HG02938 (cell line): ENCODE results near the gene CRTC1.

Experiments
- ATAC-seq: cut with Tn5 transposase; IDR thresholded peaks from one replicate; pipeline ENCODE4 v1.9.1; 2021; ENCODE audit warnings: mild to moderate bottlenecking, moderate library complexity; ENCODE audit not compliant: unreplicated experiment

CRTC1 gene

DNA sequence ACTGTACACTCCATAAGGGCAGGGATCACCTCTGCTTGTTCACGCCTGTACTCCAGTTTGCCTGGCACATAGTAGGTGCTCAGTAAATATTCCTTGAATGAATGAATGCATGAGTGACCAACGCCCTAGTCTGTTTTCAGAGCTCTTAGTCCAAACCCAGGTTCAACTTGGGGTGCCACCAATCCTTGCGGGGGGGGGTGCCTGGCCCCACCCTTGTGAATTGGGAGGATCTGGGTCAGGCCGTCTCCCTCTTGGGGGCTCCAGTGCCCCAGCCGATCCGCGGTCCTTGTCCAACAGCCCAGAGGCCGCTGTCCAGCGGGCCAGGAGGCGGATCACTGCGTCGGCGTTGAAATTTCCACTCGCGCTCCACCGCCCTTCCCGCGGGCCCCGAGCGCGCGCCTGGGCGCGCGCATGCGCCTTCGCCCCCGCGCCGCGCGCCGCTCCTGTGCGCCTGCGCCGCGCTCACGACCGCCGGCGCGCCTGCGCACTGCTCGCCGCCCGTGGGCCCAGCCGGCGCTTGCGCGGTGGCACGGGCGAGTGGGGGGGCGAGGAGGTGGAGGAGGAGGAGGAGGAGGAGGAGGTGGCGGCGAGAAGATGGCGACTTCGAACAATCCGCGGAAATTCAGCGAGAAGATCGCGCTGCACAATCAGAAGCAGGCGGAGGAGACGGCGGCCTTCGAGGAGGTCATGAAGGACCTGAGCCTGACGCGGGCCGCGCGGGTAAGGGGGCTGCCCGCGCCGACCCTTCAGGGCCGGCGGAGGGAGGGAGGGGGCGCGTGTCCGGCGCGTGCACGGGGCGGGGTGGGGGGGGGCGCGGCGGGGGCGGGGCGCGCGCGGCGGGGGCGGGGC is at the start of gene CRTC1:
Gene CRTC1, plus strand, starts transcription at position 572 of the 849 bp plus-strand sequence. Its CDS starts 23 bp downstream, at position 595.
- ATAC-seq = peak; percentile 59

- no peak for ATAC-seq
Measured at GRCh38 chr19:18634612-18635297, 48.7 kb upstream of the CRTC1 start.

DNA sequence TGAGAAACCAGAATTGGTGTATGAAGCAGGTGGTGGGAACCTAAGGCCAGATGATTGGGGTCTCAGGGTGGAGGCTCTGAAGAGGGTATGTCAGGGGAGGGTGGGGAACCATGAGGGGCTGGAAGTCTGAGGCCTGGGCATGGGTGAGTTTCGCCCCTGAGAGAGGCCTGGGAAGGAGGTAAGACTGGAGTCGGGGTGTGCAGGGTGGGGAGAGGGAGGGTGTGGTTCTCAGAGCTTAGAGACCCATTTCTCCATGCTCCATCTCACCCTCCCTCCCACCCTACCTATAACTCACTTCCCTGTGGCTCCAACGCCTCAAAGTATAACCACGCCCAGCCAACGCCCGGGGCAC is 47.7 kb upstream of the CRTC1 start:
- ATAC-seq = no peak

- peak; percentile 83 for ATAC-seq
Measured at GRCh38 chr19:18636183-18636968, 47.1 kb upstream of the CRTC1 start.

DNA sequence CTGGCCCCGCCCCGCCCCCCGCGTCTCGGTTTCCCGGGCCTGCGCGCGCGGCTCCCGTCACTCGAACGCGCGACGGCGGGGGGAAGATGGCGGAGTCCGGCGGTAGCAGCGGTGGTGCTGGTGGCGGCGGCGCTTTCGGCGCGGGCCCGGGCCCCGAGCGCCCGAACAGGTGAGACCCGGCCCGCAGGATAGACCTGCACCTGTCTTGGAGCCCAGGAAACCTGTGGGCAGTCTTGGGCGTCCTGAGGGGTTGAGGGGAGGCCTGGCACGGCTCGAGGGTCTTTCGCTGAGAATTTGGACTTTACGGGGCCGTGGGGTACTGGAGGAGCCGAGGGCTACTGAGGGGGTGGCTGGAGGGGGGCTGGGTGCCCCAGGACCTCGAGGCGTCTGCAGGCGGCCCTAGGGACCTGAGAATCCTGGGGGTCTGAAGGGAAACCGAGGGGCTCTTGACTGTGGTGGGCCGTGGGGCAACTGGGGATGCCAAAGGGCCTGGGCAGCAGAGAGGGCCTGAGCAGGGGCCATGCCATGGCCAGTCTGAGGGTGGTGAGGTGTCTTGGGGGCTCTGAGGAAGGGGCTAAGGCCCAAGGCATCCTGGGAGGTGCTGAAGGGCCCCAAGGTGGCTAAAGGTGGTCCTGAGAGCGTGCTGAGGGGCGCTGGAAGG is 46.4 kb upstream of the CRTC1 start, which contains the start of gene KLHL26:
Gene KLHL26, plus strand, starts transcription at position 60 of the 661 bp plus-strand sequence. Its CDS starts 27 bp downstream, at position 87.
- ATAC-seq = no peak

DNA sequence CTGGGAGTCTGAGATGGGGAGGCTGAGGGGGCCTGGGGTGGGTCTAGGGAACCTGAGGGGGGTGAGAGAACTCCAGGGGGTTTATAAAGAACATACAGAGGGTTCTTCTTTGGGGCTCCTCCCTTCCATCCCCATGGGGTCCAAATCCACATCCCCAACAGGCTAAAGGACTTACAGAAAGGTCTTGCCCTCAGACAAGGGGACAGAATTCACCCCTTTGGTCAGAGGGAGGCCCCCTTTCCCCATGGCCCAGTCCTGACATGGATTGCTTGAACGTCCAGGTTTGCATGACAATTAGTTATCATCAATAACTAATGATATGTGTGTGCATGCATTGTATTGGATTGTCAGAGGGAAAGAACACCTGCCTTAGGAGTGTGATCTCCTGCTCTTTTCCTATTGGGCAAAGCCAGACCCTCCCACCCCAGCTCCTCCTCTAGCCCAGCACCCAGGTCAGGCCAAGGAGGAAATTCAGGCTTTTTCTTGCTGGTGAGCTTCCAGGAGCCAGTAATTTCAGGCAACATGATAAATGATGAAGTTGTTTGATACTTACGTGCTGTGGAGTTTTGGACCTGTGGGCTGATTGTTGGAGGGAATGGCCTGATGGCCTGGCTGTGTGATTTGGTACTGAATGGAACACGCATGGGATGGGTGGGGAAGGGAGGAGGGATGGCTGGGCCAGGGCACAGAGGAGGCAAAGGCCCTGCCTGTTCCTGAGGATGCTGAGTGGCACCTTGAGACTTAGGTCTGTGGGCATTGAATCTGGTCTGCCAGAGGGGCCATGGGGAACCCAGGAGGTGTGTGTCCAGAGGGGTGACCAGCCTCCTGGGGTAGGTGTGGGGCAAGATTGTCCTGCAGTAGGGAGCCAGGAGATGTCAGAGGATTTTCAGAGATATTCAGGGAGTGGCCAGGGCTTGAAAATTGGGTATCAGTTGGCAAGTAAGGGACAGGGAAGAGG is 45.5 kb upstream of the CRTC1 start:
- ATAC-seq = no peak

DNA sequence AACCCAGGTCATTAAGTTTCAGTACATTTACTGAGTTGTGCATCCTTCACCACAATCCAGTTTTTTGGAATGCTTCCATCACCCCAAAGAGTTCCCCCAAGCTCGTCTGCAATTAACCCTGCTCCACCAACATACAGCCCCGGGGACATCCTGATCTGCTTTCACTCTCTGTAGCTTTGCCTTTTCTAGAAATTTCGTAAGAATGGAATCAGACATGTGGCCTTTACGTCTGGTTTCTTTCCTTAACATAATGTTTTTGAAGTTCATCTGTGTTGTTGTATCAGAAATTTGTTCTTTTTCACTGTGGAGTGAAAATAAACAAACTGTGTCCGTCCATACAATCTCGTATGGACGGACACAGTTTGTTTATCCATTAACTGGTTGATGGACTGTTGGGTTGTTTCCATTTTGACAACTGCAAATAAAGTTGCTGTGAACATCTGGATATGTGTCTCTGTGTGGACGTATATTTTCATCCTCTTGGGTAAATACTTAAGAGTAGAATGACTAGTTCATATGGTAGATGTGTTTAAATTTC is 43.7 kb upstream of the CRTC1 start:
- ATAC-seq = no peak

GRCh38 chr19:18644196-18645034 is 39.1 kb upstream of the CRTC1 start:
- no peak for ATAC-seq

DNA sequence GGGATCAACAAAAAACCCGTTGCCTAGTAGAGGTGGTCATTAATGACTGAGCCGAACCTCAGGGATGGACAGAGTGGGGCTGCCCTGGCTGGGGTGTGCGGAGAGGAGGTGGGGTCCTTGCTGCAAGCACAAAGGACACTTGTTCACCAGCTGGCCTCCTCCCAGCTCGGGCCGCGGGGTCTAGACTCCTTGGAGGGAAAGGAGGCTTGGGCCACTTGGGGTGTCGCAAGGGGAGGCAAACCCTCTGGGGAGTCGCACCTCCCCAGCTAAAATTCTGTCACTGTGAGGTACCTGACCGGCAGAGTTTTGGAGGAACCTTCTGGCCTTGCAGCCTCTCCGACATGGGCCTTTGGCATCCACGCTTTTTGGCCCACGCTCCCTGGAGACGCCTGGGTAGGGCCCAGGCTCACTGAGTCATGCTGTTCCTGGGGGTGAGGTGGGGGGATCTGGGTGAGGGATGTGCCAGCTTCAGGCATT is 38.4 kb upstream of the CRTC1 start:
- ATAC-seq = no peak

DNA sequence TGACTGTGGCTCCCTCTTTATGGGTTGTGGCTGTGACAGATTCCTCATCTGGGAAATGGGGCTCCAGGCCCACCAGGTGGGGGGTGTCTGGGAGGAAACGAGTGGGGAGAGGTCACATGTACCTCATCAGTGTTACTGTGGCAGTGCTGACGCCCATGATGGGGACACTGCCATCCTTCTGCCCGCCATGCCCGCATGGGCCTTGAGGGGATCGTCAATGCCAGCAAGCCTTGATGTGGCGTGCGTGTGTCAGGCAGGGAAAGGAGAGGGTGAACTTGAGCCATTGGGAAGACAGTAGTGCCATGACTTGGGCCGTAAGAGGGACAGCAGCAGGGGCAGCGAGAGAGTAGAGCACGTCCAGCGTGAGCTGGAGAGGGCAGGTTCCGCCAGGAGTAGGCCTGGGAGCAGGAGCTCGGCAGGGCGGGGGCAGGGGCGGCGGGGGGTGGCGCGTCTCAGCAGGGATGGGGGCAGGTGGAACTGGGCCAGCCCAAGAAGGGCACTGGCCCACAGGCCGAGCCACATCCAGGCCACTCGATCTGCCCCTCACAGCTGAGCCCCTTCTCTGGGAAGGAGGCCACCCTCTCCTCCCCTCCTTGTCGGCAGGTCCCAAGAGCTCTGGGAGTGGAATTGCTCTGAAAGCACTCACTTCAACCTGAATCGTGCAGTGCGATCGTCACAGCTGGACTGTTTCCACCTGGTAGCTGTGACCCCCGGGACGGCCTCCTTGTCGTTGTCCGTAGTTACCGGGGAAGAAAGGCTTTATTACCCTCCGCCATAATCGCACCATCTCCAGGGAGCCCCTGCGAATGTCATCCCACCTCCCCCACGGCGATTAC is 36.7 kb upstream of the CRTC1 start:
- no peak for ATAC-seq

DNA sequence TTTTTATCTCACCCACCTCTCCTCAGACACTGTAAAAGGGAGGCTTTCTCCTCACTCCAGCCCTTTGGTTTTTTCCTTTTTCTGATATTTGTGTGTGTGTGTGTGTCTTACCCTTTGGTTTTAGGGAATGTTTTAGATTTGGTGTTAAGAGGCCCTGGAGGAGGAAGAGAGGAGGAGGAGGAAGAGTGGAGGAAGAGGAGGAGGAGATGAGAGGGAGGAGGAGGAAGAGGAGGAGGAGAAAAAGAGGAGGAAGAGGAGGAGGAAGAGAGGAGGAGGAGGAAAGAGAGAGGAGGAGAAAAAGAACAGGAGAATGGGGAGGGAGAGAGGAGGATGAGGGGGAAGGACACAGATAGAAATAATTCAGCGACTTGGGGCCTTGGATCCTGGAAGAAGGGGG is 36.1 kb upstream of the CRTC1 start:
- ATAC-seq = no peak

- no peak for ATAC-seq
Measured at GRCh38 chr19:18647807-18648206, 35.7 kb upstream of the CRTC1 start.

GRCh38 chr19:18648973-18649315 is 34.5 kb upstream of the CRTC1 start:
- no peak for ATAC-seq

DNA sequence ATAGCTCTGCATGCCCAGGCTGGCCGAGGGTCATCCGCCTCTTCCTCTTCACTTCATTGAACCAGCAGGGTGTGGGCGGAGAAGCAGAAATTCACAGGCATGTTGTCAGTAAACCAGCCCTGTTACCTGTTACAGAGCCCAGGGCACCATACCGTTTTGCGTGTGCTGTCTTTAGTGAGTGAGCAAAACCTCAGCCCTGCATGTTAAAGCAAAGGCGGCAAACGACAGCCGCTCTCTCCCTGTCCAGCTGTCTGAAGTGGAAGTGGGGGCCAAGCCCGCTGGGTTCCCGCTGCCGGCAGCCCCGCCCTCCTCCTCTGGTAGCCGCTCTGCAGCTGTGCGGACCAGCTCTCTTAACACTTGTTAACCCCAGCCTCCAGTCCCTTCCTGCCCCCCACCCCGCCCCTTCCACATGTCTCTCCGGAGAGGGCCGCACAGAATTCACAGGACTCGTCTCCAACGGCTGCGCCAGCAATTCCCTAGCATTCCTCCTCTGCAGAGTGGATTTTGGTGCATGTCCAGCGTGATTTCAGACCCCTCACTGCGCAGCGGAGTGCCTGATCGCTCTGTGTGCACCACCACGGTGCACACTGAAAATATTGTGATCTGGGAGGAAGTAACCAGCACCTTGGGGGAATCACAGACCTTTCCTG is 34.0 kb upstream of the CRTC1 start:
- ATAC-seq = no peak

- no peak for ATAC-seq
Measured at GRCh38 chr19:18650021-18650390, 33.5 kb upstream of the CRTC1 start.

- no peak for ATAC-seq
Measured at GRCh38 chr19:18650468-18651041, 32.9 kb upstream of the CRTC1 start.

DNA sequence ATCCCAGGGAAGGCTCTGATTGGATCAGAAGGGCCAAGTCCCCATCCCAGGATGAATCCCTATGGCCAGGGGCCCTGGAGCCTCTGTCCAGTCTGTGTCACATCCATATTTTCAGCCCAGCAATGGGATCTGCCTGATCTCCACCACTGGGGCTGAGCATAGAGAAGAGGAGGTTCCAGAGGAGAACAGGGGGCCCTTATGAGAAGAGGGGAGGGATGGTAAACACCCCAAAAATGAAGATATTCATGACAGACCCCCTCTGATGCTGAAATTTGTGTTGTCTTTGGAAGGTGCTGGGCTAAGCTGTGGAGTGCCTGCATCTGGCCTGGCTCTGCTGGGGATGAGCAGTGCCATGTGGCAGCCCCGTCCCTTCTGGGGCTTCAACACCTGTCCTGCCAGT is 32.2 kb upstream of the CRTC1 start:
- ATAC-seq = no peak
